Endodermal cell (in vitro differentiated cells): ENCODE results near the gene GRM8. TPM values are rescaled to one million over a fixed set of nuclear protein-coding genes. Genes with fewer than 3 reads are reported as not detected.

Experiments used
- DNase-seq: peaks from one replicate; pipeline ENCODE4 v3.0.0-alpha.2; 2017
- H3K27ac ChIP-seq: 2 replicates; pipeline ENCODE4 v1.5.1; 2013; ENCODE audit warnings: mild to moderate bottlenecking, low read depth, low read length, moderate library complexity
- H3K27me3 ChIP-seq: 2 replicates; pipeline ENCODE4 v1.6.1; 2013; ENCODE audit warnings: mild to moderate bottlenecking, low read length, moderate library complexity; ENCODE audit not compliant: insufficient read depth, control insufficient read depth, poor library complexity, severe bottlenecking
- H3K36me3 ChIP-seq: 2 replicates; pipeline ENCODE4 v1.7.0; 2013; ENCODE audit warnings: mild to moderate bottlenecking, low read length, moderate library complexity; ENCODE audit not compliant: control insufficient read depth, insufficient read depth
- H3K4me1 ChIP-seq: one replicate; pipeline ENCODE4 v1.7.0; 2013; ENCODE audit warnings: low read length; ENCODE audit not compliant: control insufficient read depth, insufficient read depth
- H3K4me3 ChIP-seq: 2 replicates; pipeline ENCODE4 v1.5.1; 2013; ENCODE audit warnings: mild to moderate bottlenecking, low read length, moderate library complexity
- H3K9ac ChIP-seq: 2 replicates; pipeline ENCODE4 v1.6.1; 2013; ENCODE audit warnings: mild to moderate bottlenecking, low read length, moderate library complexity; ENCODE audit not compliant: poor library complexity, severe bottlenecking; ENCODE audit errors: extremely low read depth
- H3K9me3 ChIP-seq: 2 replicates; pipeline ENCODE4 v1.6.1; 2013; ENCODE audit warnings: mild to moderate bottlenecking, low read length, moderate library complexity; ENCODE audit not compliant: control insufficient read depth
- H3K27ac Mint-ChIP-seq: 2 replicates; pipeline ENCODE4 v1.8.0; 2020; ENCODE audit warnings: mixed read lengths
- H3K27me3 Mint-ChIP-seq: 2 replicates; pipeline ENCODE4 v1.8.0; 2021; ENCODE audit warnings: mild to moderate bottlenecking, mixed read lengths; ENCODE audit not compliant: insufficient read depth
- H3K36me3 Mint-ChIP-seq: 2 replicates; pipeline ENCODE4 v1.8.0; 2020; ENCODE audit warnings: low read depth, mixed read lengths
- H3K4me1 Mint-ChIP-seq: 2 replicates; pipeline ENCODE4 v1.8.0; 2020; ENCODE audit warnings: mixed read lengths
- H3K4me3 Mint-ChIP-seq: 2 replicates; pipeline ENCODE4 v1.8.0; 2020; ENCODE audit warnings: mild to moderate bottlenecking, moderate library complexity, mixed read lengths
- H3K9me3 Mint-ChIP-seq: 2 replicates; pipeline ENCODE4 v1.8.0; 2020; ENCODE audit warnings: mild to moderate bottlenecking, mixed read lengths
- WGBS, 2 experiments: methylation state at CpG; one replicate each; pipeline versions ENCODE4 v1.1.5 to v1.1.7; 2013; ENCODE audit warnings: missing lambda C conversion rate in 2 of 2, mixed read lengths in 1 of 2; ENCODE audit not compliant: insufficient coverage in 1 of 2, insufficient read length in 1 of 2; 5-methylcytosine and 5-hydroxymethylcytosine counted together
- total RNA-seq, 2 donors: library from RNA; stranded (reverse); fragmentation: NEBNext Ultra II Directional in 1 of 2; extraction: Animal tissue kit (Norgen Biotek cat#: 25700) in 1 of 2; gene quantifications; 2 replicates in 1 of 2; 3 replicates in 1 of 2; pipeline ENCODE4 v1.2.1, GENCODE V29; 2021
- TF ChIP-seq, protein P1 (sequence below): fragments of 200-600 bp; sonication (generic); conservative IDR thresholded peaks from 2 replicates; pipeline ENCODE4 v1.5.0; 2021; ENCODE audit warnings: antibody characterized with exemption, mild to moderate bottlenecking

Gene GRM8
- total RNA-seq, 2 donors from 2014 or later = 0.93 to 2.0 TPM

DNA sequence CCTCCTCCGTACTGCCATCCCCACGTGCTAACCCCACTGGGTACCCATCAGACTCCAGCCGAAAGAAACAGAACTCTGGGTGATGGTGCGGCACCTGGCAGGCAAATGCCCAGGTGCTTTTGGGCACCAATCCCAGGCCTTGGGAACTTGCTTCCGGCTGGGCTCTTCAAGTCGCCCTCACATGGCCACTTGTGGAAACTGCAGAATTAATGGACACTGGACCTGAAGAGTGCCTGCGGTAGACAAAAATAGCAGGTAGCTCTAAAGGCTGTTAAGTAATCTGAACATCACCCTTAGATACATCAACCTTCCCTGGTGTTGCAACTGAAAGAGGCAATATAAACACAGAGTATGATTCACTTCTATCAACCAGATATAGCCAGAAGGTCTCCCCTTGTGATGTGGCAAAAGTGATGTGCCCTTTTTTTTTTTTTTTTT lies 644.4 kb downstream of the GRM8 start:
- H3K27me3 ChIP-seq = no peaks in the 10 kb centered on the region
- H3K9me3 Mint-ChIP-seq = peaks cover 13% of the 10 kb centered on the region
- H3K9ac ChIP-seq = no peak overlapping the region
- H3K36me3 Mint-ChIP-seq = no peaks in the 10 kb centered on the region
- no peaks in the 10 kb centered on the region for H3K4me1 ChIP-seq
- no peaks in the 10 kb centered on the region for H3K36me3 ChIP-seq
- H3K9me3 ChIP-seq = peaks cover 9% of the 10 kb centered on the region
- no peaks in the 10 kb centered on the region for H3K27me3 Mint-ChIP-seq
- H3K27ac ChIP-seq = no peak overlapping the region
- H3K4me3 ChIP-seq = no peak overlapping the region
- H3K4me1 Mint-ChIP-seq = no peaks in the 10 kb centered on the region
- no peak overlapping the region for H3K27ac Mint-ChIP-seq
- TF ChIP-seq, protein P1, sequence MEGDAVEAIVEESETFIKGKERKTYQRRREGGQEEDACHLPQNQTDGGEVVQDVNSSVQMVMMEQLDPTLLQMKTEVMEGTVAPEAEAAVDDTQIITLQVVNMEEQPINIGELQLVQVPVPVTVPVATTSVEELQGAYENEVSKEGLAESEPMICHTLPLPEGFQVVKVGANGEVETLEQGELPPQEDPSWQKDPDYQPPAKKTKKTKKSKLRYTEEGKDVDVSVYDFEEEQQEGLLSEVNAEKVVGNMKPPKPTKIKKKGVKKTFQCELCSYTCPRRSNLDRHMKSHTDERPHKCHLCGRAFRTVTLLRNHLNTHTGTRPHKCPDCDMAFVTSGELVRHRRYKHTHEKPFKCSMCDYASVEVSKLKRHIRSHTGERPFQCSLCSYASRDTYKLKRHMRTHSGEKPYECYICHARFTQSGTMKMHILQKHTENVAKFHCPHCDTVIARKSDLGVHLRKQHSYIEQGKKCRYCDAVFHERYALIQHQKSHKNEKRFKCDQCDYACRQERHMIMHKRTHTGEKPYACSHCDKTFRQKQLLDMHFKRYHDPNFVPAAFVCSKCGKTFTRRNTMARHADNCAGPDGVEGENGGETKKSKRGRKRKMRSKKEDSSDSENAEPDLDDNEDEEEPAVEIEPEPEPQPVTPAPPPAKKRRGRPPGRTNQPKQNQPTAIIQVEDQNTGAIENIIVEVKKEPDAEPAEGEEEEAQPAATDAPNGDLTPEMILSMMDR = peak; percentile 78
- no peak overlapping the region for H3K4me3 Mint-ChIP-seq
- 60 to 65% methylated on average over 1 to 7 of the region's 7 CpGs for WGBS, 2 experiments
- peak; percentile 87 for DNase-seq

GRCh38 chr7:126606331-126606730 lies 646.4 kb downstream of the GRM8 start:
- H3K27me3 ChIP-seq = no peaks in the 10 kb centered on the region
- Mint-ChIP-seq H3K36me3 (no peaks in the 10 kb centered on the region), H3K4me3 (no peak overlapping the region), H3K9me3 (no peaks in the 10 kb centered on the region), H3K27ac (no peak overlapping the region), H3K4me1 (no peaks in the 10 kb centered on the region), H3K27me3 (no peaks in the 10 kb centered on the region)
- no peaks in the 10 kb centered on the region for H3K4me1 ChIP-seq
- H3K4me3 ChIP-seq = no peak overlapping the region
- no peak overlapping the region for H3K27ac ChIP-seq
- no peaks in the 10 kb centered on the region for H3K36me3 ChIP-seq
- TF ChIP-seq, protein P1 = no peak
- WGBS, 2 experiments = 92% methylated on average over 3 of the region's 3 CpGs; no CpG with 5 or more reads in 1 of the 2 experiments
- no peaks in the 10 kb centered on the region for H3K9me3 ChIP-seq
- no peak overlapping the region for H3K9ac ChIP-seq
- DNase-seq = no peak

DNA sequence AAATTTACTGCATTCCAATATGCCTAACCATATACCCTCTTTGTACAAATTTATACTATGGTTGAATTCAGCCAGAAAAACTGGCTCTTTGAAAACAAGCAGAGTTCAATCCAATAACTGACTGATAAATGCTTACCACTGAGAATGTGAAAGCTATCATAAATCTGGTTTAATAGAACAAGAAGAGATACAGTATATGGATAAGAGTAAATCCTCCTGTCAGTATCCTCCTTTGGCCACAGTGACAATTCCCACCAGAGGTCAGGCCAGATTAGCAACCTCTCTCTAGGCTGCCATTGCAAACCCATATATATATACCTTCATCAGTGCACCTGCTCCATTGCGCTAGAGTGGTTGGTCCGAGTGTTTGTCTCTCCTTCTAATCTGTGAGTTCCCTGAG lies 647.2 kb downstream of the GRM8 start:
- Histone ChIP-seq H3K4me3 (no peak overlapping the region), H3K9me3 (no peaks in the 10 kb centered on the region), H3K9ac (no peak overlapping the region), H3K27me3 (no peaks in the 10 kb centered on the region), H3K4me1 (no peaks in the 10 kb centered on the region), H3K27ac (no peak overlapping the region), H3K36me3 (no peaks in the 10 kb centered on the region)
- DNase-seq = no peak
- WGBS, 2 experiments = 93 to 94% methylated on average over 2 of the region's 2 CpGs
- Mint-ChIP-seq H3K27ac (no peak overlapping the region), H3K4me3 (no peak overlapping the region), H3K36me3 (no peaks in the 10 kb centered on the region), H3K4me1 (no peaks in the 10 kb centered on the region), H3K27me3 (no peaks in the 10 kb centered on the region), H3K9me3 (no peaks in the 10 kb centered on the region)
- TF ChIP-seq, protein P1 = no peak
